Prostate gland (tissue), 2 donors: ENCODE data around the gene PIK3R3. TPM values are rescaled to one million over a fixed set of nuclear protein-coding genes. Genes with fewer than 3 reads are reported as not detected.

Experiments used
- DNase-seq: peaks from one replicate; pipeline ENCODE4 v3.0.0-alpha.2; 2019; ENCODE audit warnings: low spot score
- H3K27ac ChIP-seq, 2 donors: fragments of 200-600 bp; sonication (generic); 2 replicates each; pipeline ENCODE4 v1.5.1; 2017 to 2019
- H3K27me3 ChIP-seq: fragments of 200-600 bp; sonication (generic); replicated peaks from 2 replicates; pipeline ENCODE4 v1.5.1; 2019; ENCODE audit not compliant: insufficient read depth
- H3K36me3 ChIP-seq, 2 donors: fragments of 200-600 bp; sonication (generic); 1 replicate in 1 of 2; 2 replicates in 1 of 2; pipeline versions ENCODE4 v1.5.1 to v1.8.1; 2017 to 2019
- H3K4me1 ChIP-seq: fragments of 200-600 bp; sonication (generic); replicated peaks from 2 replicates; pipeline ENCODE4 v1.5.1; 2019
- H3K4me3 ChIP-seq, 2 donors: fragments of 200-600 bp; sonication (generic); 2 replicates each; pipeline ENCODE4 v1.5.1; 2017 to 2019
- H3K9me3 ChIP-seq: fragments of 200-600 bp; sonication (generic); 2 replicates; pipeline ENCODE4 v1.5.1; 2017
- CTCF ChIP-seq, 4 experiments: fragments of 200-600 bp in 2 of 4; fragments of 450-650 bp in 2 of 4; sonication (generic) in 2 of 4; IDR thresholded peaks; 1 replicate in 3 of 4; 2 replicates in 1 of 4; pipeline ENCODE4 v1.5.1; 2016 to 2019; ENCODE audit warnings: antibody characterized with exemption in 4 of 4, mild to moderate bottlenecking in 2 of 4, moderate library complexity in 2 of 4
- POLR2A ChIP-seq: fragments of 450-650 bp; IDR thresholded peaks from one replicate; pipeline ENCODE4 v1.6.1; 2016; ENCODE audit warnings: antibody characterized with exemption, mild to moderate bottlenecking
- POLR2AphosphoS5 ChIP-seq: sonication (generic); formaldehyde crosslinking; IDR thresholded peaks from one replicate; pipeline ENCODE4 v1.6.1; 2017; ENCODE audit warnings: antibody characterized with exemption
- WGBS: methylation state at CpG from one replicate; pipeline ENCODE4 v1.1.5; 2018; 5-methylcytosine and 5-hydroxymethylcytosine counted together
- intact Hi-C: fragments of 100-400 bp; cut with DNase I; formaldehyde crosslinking; loops from one replicate; pipeline ENCODE4 v1.14.2; 2022
- total RNA-seq, 2 donors: library from RNA; depleted of rRNA; stranded (reverse); fragments of >200 nt; gene quantifications; one replicate each; pipeline ENCODE4 v1.1.0, GENCODE V29; 2016

PIK3R3 gene
- total RNA-seq, 2 donors from 2014 or later, result 9.1 to 26.5 TPM

- Histone ChIP-seq H3K36me3 (no peaks in the 10 kb centered on the region), H3K27me3 (no peaks in the 10 kb centered on the region), H3K4me1 (no peaks in the 10 kb centered on the region), H3K27ac (no peak overlapping the region), H3K4me3 (no peak overlapping the region), H3K9me3 (no peaks in the 10 kb centered on the region)
- TF ChIP-seq POLR2AphosphoS5 (no peak), CTCF (IDR thresholded peaks at IDR 0.05) (no peak), POLR2A (no peak)
- intact Hi-C loops, result no loop called here
- no peak for DNase-seq
- 76% methylated on average over 2 of the region's 2 CpGs for WGBS
Measured at GRCh38 chr1:46148318-46148717, 15.9 kb upstream of the PIK3R3 start.

- no peak overlapping the region for H3K4me3 ChIP-seq
- 49% methylated on average over 3 of the region's 3 CpGs for WGBS
- peak overlapping the region in 1 of 2 donors; percentile 19 for H3K27ac ChIP-seq
- H3K9me3 ChIP-seq, result no peaks in the 10 kb centered on the region
- H3K36me3 ChIP-seq, result no peaks in the 10 kb centered on the region
- no peaks in the 10 kb centered on the region for H3K27me3 ChIP-seq
- TF ChIP-seq CTCF (IDR thresholded peaks at IDR 0.05) (no peak), POLR2A (no peak), POLR2AphosphoS5 (no peak)
- no peak for DNase-seq
- H3K4me1 ChIP-seq, result no peaks in the 10 kb centered on the region
- intact Hi-C loops, result loop anchor here (10.0 kb wide), 1 partner anchor 163 kb away; no protein-coding TSS in a partner anchor
Measured at GRCh38 chr1:46137916-46138315, 5.5 kb upstream of the PIK3R3 start.

- no peak for TF ChIP-seq CTCF (IDR thresholded peaks at IDR 0.05)
- no peak for TF ChIP-seq POLR2A
- TF ChIP-seq POLR2AphosphoS5, result no peak
- no peaks in the 10 kb centered on the region for H3K4me1 ChIP-seq
- H3K4me3 ChIP-seq, result no peak overlapping the region
- intact Hi-C loops, result loop anchor here (10.0 kb wide), 1 partner anchor 162 kb away; no protein-coding TSS in a partner anchor
- DNase-seq, result no peak
- H3K27me3 ChIP-seq, result no peaks in the 10 kb centered on the region
- H3K9me3 ChIP-seq, result no peaks in the 10 kb centered on the region
- H3K27ac ChIP-seq, result no peak overlapping the region
- no peaks in the 10 kb centered on the region for H3K36me3 ChIP-seq
Measured at GRCh38 chr1:46136711-46137110, 4.3 kb upstream of the PIK3R3 start.

- no peaks in the 10 kb centered on the region for H3K9me3 ChIP-seq
- H3K27me3 ChIP-seq, result no peaks in the 10 kb centered on the region
- TF ChIP-seq CTCF (IDR thresholded peaks at IDR 0.05) (no peak), POLR2A (no peak), POLR2AphosphoS5 (peak; percentile 44)
- H3K36me3 ChIP-seq, result no peaks in the 10 kb centered on the region
- H3K4me1 ChIP-seq, result no peaks in the 10 kb centered on the region
- H3K4me3 ChIP-seq, result no peak overlapping the region
- intact Hi-C loops, result loop anchor here (5.0 to 10.0 kb wide), 4 partner anchors 48 to 252 kb away; no protein-coding TSS in a partner anchor
- DNase-seq, result peak; percentile 59
- 26% methylated on average over 3 of the region's 3 CpGs for WGBS
- no peak overlapping the region for H3K27ac ChIP-seq
Measured at GRCh38 chr1:46134660-46135331, 2.4 kb upstream of the PIK3R3 start.
